ENCODE data around the gene TMEM169. TPM values are rescaled to one million over a fixed set of nuclear protein-coding genes. Genes with fewer than 3 reads are reported as not detected.
A peak's percentile ranks its signal among the peaks of the same experiment; 100 is the strongest.

Gene TMEM169
- total RNA-seq, 2 donors from 2014 or later = not detected

DNA sequence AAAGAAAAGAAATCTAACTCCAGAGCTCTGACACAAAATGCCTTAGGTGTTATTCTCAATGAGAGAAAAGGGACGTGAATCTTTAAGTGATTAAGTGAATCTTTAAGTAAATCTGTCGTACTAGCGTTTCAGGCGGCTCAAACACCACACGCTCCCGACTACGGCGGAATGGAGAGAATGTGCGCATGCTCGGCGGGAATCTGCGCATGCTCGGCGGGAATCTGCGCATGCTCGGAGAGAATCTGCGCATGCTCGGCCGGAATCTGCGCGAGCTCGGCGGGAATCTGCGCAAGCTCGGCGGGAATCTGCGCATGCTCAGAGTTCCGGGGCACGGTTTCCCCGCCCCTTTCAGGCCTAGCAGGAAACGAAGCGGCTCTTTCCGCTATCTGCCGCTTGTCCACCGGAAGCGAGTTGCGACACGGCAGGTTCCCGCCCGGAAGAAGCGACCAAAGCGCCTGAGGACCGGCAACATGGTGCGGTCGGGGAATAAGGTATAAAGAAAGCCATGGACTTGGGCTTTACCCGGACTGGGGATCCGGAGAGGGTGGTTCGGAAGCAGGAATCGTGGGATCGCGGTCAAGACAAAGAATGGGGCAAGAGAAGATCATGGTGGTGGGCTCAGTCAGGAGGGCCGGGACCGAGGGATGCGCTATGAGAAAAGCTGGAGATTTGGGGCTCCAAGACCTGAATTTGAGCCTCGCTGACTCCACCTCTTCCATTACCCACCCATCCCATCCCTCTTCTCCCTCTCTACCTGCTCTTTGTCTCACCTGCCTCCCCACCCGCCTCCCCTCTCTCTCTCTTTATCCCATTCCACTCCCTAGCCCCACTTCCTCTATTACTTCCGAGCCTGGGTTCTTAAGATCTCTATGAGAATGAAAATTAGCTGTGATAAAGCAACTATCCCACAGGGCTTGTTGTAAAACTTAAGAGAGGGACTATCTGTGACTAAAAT, 27.5 kb downstream of the TMEM169 start, which contains the start of gene XRCC5:
Gene XRCC5 (plus strand): TSS at position 382 of the 955 bp plus-strand sequence. CDS start 89 bp downstream, at position 471.
- H3K4me3 ChIP-seq = peak within 1 kb of the TSS; percentile 95
- H3K27me3 ChIP-seq (replicated peaks; ENCODE audit: insufficient read depth) = no peaks in the 10 kb centered on the region
- H3K9me3 ChIP-seq = no peaks in the 10 kb centered on the region
- H3K27ac ChIP-seq = peak within 1 kb of the TSS; percentile 91 to 92
- peaks cover 9% of the 10 kb centered on the region for H3K36me3 ChIP-seq
- TF ChIP-seq, protein P1, sequence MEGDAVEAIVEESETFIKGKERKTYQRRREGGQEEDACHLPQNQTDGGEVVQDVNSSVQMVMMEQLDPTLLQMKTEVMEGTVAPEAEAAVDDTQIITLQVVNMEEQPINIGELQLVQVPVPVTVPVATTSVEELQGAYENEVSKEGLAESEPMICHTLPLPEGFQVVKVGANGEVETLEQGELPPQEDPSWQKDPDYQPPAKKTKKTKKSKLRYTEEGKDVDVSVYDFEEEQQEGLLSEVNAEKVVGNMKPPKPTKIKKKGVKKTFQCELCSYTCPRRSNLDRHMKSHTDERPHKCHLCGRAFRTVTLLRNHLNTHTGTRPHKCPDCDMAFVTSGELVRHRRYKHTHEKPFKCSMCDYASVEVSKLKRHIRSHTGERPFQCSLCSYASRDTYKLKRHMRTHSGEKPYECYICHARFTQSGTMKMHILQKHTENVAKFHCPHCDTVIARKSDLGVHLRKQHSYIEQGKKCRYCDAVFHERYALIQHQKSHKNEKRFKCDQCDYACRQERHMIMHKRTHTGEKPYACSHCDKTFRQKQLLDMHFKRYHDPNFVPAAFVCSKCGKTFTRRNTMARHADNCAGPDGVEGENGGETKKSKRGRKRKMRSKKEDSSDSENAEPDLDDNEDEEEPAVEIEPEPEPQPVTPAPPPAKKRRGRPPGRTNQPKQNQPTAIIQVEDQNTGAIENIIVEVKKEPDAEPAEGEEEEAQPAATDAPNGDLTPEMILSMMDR (IDR thresholded peaks at IDR 0.05) = no peak
- peak; percentile 87 for ATAC-seq (ENCODE audit: insufficient number of reproducible peaks, low FRiP score, low read depth)
- DNase-seq (ENCODE audit: low spot score) = peak; percentile 79
- peaks cover 7 to 34% of the 10 kb centered on the region in 2 donors for H3K4me1 ChIP-seq (ENCODE audit: control insufficient read depth in 1 of 2, low read depth in 2 of 2)

DNA sequence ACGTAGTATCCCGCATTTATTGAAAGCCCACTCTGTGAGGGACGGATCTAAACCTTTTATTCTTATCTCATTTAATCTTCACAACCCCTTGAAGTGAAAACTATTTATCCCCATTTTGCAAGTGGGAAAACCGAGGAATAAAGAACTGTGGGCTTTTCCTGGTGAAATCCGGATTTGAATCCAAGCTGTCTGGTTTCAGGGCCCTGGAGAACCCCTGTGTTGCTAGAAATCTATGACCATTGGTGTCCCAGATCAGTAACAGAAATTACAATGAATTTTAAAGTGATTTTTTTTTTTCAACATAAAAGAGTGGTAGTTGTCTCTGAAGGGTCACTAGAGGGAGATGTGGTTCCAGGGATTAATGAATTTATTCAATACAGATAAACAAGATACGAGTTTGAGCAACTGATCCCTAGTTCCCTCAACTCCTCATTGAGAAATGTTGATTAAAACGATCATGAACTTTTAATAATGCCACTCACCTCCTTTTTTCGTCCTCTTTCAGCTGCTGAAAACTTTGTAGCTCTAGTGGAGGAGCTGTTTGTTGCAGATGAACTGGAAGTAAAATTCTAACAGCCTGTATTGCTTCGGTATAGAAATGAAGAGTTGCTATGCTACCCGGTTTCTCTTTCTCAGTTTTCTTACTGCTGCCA, 28.4 kb downstream of the TMEM169 start:
- TF ChIP-seq, protein P1 (IDR thresholded peaks at IDR 0.05) = no peak
- Histone ChIP-seq H3K27me3 (replicated peaks; ENCODE audit: insufficient read depth) (no peaks in the 10 kb centered on the region), H3K4me1 (ENCODE audit: control insufficient read depth in 1 of 2, low read depth in 2 of 2) (peaks cover 7 to 37% of the 10 kb centered on the region in 2 donors), H3K36me3 (peaks cover 9% of the 10 kb centered on the region), H3K27ac (peak overlapping the region; percentile 91 to 92), H3K4me3 (peak overlapping the region; percentile 95), H3K9me3 (no peaks in the 10 kb centered on the region)
- ATAC-seq (ENCODE audit: insufficient number of reproducible peaks, low FRiP score, low read depth) = no peak
- no peak for DNase-seq (ENCODE audit: low spot score)

DNA sequence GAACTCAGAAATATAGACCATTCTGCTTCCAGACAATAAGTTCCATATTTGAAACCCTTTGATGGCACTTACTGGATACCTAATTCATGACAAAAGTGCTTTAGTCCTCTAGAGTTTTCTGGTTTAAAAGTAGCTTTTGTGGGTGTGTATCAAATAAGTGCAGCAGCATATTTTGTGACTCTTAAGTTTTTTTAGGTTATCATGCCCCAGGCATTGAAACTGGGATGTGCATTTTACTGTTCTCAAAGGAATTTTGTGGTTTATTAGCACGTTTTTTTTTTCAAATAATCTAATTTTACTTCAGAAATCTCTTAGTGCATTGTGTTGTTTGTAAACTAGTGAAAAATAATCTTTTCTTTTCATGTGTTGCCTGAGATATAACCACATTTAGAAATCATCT, 28.9 kb downstream of the TMEM169 start:
- TF ChIP-seq, protein P1 (IDR thresholded peaks at IDR 0.05) = no peak
- Histone ChIP-seq H3K27ac (no peak overlapping the region), H3K27me3 (replicated peaks; ENCODE audit: insufficient read depth) (no peaks in the 10 kb centered on the region), H3K4me1 (ENCODE audit: control insufficient read depth in 1 of 2, low read depth in 2 of 2) (peaks cover 12 to 41% of the 10 kb centered on the region in 2 donors), H3K4me3 (peak overlapping the region; percentile 95), H3K9me3 (no peaks in the 10 kb centered on the region), H3K36me3 (peaks cover 9% of the 10 kb centered on the region)
- DNase-seq (ENCODE audit: low spot score) (no peak), ATAC-seq (ENCODE audit: insufficient number of reproducible peaks, low FRiP score, low read depth) (no peak)

DNA sequence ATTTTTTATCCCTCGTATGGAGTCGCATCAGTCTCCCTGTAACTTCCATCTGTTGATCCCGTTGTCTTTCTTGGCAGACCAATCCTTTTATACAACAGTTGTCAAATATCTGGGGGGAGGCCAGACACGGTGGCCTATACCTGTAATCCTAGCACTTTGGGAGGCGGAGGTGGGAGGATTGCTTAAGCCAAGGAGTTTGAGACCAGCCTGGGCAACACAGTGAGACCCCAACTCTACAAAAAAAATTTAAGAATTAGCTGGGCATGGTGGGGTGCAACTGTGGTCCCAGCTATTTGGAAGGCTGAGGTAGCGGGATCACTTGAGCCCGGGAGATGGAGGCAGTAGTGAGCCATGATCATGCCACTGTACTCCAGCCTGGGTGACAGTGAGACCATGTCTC, 29.4 kb downstream of the TMEM169 start:
- Histone ChIP-seq H3K4me1 (ENCODE audit: control insufficient read depth in 1 of 2, low read depth in 2 of 2) (peaks cover 13 to 46% of the 10 kb centered on the region in 2 donors), H3K9me3 (no peaks in the 10 kb centered on the region), H3K4me3 (no peak overlapping the region), H3K27ac (no peak overlapping the region), H3K27me3 (replicated peaks; ENCODE audit: insufficient read depth) (no peaks in the 10 kb centered on the region), H3K36me3 (peaks cover 9% of the 10 kb centered on the region)
- ATAC-seq (ENCODE audit: insufficient number of reproducible peaks, low FRiP score, low read depth) (no peak), DNase-seq (ENCODE audit: low spot score) (no peak)
- TF ChIP-seq, protein P1 (IDR thresholded peaks at IDR 0.05) = no peak

DNA sequence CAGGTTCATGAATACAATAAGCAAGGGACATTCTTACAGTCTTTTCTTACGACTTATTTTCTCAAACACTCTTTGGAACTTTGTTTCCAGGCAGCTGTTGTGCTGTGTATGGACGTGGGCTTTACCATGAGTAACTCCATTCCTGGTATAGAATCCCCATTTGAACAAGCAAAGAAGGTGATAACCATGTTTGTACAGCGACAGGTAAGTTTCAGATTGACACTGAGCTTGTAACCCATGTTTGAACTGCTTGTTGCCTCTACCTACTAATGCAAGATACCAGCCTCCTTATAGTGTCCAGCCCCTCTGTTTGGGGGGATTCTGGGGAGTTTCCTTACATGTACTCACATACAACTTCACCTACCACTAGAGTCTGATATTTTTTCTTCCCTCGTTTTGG, 31.2 kb downstream of the TMEM169 start:
- Histone ChIP-seq H3K27me3 (replicated peaks; ENCODE audit: insufficient read depth) (no peaks in the 10 kb centered on the region), H3K4me3 (no peak overlapping the region), H3K4me1 (ENCODE audit: control insufficient read depth in 1 of 2, low read depth in 2 of 2) (peaks cover 13 to 46% of the 10 kb centered on the region in 2 donors), H3K27ac (no peak overlapping the region), H3K36me3 (peaks cover 17% of the 10 kb centered on the region), H3K9me3 (no peaks in the 10 kb centered on the region)
- TF ChIP-seq, protein P1 (IDR thresholded peaks at IDR 0.05) = no peak
- DNase-seq (ENCODE audit: low spot score) (no peak), ATAC-seq (ENCODE audit: insufficient number of reproducible peaks, low FRiP score, low read depth) (no peak)
